Activated naive CD4-positive, alpha-beta T cell treated with anti-CD3 and anti-CD28 coated beads for 36 hours (primary cell): ENCODE data around the gene CLDN6. TPM values are rescaled to one million over a fixed set of nuclear protein-coding genes. Genes with fewer than 3 reads are reported as not detected.
A peak's percentile ranks its signal among the peaks of the same experiment; 100 is the strongest.

Experiments
- CTCF ChIA-PET: fragments of 350-600 bp; sonication (Branson Sonifier 250); formaldehyde crosslinking; loops from one replicate; lab custom pipeline; 2021; ENCODE audit warnings: antibody characterized with exemption; lab: Charles Lee
- DNase-seq: peaks from one replicate; pipeline ENCODE4 v3.0.0-alpha.2; 2020
- H3K27ac Mint-ChIP-seq: one replicate; pipeline ENCODE4 v1.8.0; 2021; ENCODE audit warnings: mild to moderate bottlenecking, mixed read lengths
- H3K27me3 Mint-ChIP-seq: one replicate; pipeline ENCODE4 v1.8.0; 2021; ENCODE audit warnings: low read depth, mixed read lengths
- H3K36me3 Mint-ChIP-seq: one replicate; pipeline ENCODE4 v1.8.0; 2021; ENCODE audit warnings: low read depth, mixed read lengths
- H3K4me1 Mint-ChIP-seq: one replicate; pipeline ENCODE4 v1.8.0; 2021; ENCODE audit warnings: low read depth, mixed read lengths
- H3K4me3 Mint-ChIP-seq: one replicate; pipeline ENCODE4 v1.8.0; 2021; ENCODE audit warnings: mild to moderate bottlenecking, moderate library complexity, mixed read lengths
- H3K9me3 Mint-ChIP-seq: one replicate; pipeline ENCODE4 v1.8.0; 2021; ENCODE audit warnings: mixed read lengths
- intact Hi-C: fragments of 100-400 bp; cut with micrococcal nuclease; formaldehyde crosslinking; loops from one replicate; pipeline ENCODE4 v1.15.1; 2023
- total RNA-seq, 2 experiments: library from RNA; stranded (reverse); gene quantifications; one replicate each; pipeline ENCODE4 v1.2.3, GENCODE V29; 2021

Gene CLDN6
- not detected for total RNA-seq

- Mint-ChIP-seq H3K9me3 (no peaks in the 10 kb centered on the region), H3K27ac (no peak within 1 kb of the TSS), H3K27me3 (peaks cover 5% of the 10 kb centered on the region), H3K36me3 (no peaks in the 10 kb centered on the region), H3K4me1 (peaks cover 36% of the 10 kb centered on the region), H3K4me3 (no peak within 1 kb of the TSS)
- intact Hi-C loops = no loop called here
- CTCF ChIA-PET = interaction anchor here (1.0 to 17.7 kb wide), 3 partner anchors 10 to 14 kb away, joined by 4 to 310 read pairs (median 67); partner anchors contain the start of gene CLDN9
- DNase-seq = peak; percentile 58
Observed at GRCh38 chr16:3017794-3018506, at the start of gene CLDN6. CLDN6 (minus strand) TSS chr16:3018183; CDS start chr16:3016021, 2,162 bp downstream.

GRCh38 chr16:3066440-3066748 lies 48.4 kb upstream of the CLDN6 start:
- Mint-ChIP-seq H3K4me1 (peaks cover 63% of the 10 kb centered on the region), H3K27me3 (no peaks in the 10 kb centered on the region), H3K9me3 (no peaks in the 10 kb centered on the region), H3K36me3 (peaks cover 43% of the 10 kb centered on the region), H3K4me3 (peak overlapping the region; percentile 94), H3K27ac (peak overlapping the region; percentile 97)
- intact Hi-C loops = no loop called here
- CTCF ChIA-PET = interaction anchor here (0.8 to 11.2 kb wide), 2 partner anchors 35 to 64 kb away, joined by 3 to 187 read pairs; partner anchors contain the start of gene ZNF213
- DNase-seq = no peak

GRCh38 chr16:3065742-3066439 lies 47.9 kb upstream of the CLDN6 start:
- H3K27ac Mint-ChIP-seq = peak overlapping the region; percentile 97
- peaks cover 59% of the 10 kb centered on the region for H3K4me1 Mint-ChIP-seq
- H3K9me3 Mint-ChIP-seq = no peaks in the 10 kb centered on the region
- H3K27me3 Mint-ChIP-seq = no peaks in the 10 kb centered on the region
- H3K36me3 Mint-ChIP-seq = peaks cover 43% of the 10 kb centered on the region
- CTCF ChIA-PET = interaction anchor here (0.8 to 11.2 kb wide), 5 partner anchors 10 to 65 kb away, joined by 3 to 187 read pairs (median 8); partner anchors contain the start of gene ZNF213
- intact Hi-C loops = loop anchor here (1.0 kb wide), 1 partner anchor 9 kb away; no protein-coding TSS in a partner anchor
- peak; percentile 45 for DNase-seq
- H3K4me3 Mint-ChIP-seq = peak overlapping the region; percentile 94

GRCh38 chr16:3065069-3065741 lies 47.2 kb upstream of the CLDN6 start, which contains the start of gene IL32:
IL32 (plus strand) TSS chr16:3065640; CDS start chr16:3065812, 172 bp downstream.
- Mint-ChIP-seq H3K4me1 (peaks cover 58% of the 10 kb centered on the region), H3K9me3 (no peaks in the 10 kb centered on the region), H3K36me3 (peaks cover 42% of the 10 kb centered on the region), H3K27ac (peak within 1 kb of the TSS; percentile 97), H3K27me3 (no peaks in the 10 kb centered on the region), H3K4me3 (peak within 1 kb of the TSS; percentile 94)
- CTCF ChIA-PET = interaction anchor here (1.5 to 11.2 kb wide), 4 partner anchors 11 to 65 kb away, joined by 4 to 187 read pairs (median 14); partner anchors contain the start of gene ZNF213
- intact Hi-C loops = loop anchor here (1.0 kb wide), 1 partner anchor 10 kb away; no protein-coding TSS in a partner anchor
- DNase-seq = peak; percentile 83

- Mint-ChIP-seq H3K9me3 (no peaks in the 10 kb centered on the region), H3K4me1 (peaks cover 54% of the 10 kb centered on the region), H3K4me3 (no peak overlapping the region), H3K27me3 (no peaks in the 10 kb centered on the region), H3K36me3 (peaks cover 31% of the 10 kb centered on the region), H3K27ac (peak overlapping the region; percentile 97)
- no peak for DNase-seq
- CTCF ChIA-PET = interaction anchor here (0.7 to 11.2 kb wide), 7 partner anchors 12 to 104 kb away, joined by 4 to 187 read pairs (median 4); partner anchors contain the start of gene ZNF213
- intact Hi-C loops = no loop called here
Observed at GRCh38 chr16:3063625-3064386, 45.8 kb upstream of the CLDN6 start.

GRCh38 chr16:3062553-3062952 lies 44.6 kb upstream of the CLDN6 start:
- H3K4me3 Mint-ChIP-seq = no peak overlapping the region
- DNase-seq = no peak
- H3K4me1 Mint-ChIP-seq = peaks cover 47% of the 10 kb centered on the region
- H3K36me3 Mint-ChIP-seq = peaks cover 19% of the 10 kb centered on the region
- H3K27ac Mint-ChIP-seq = no peak overlapping the region
- H3K27me3 Mint-ChIP-seq = no peaks in the 10 kb centered on the region
- no peaks in the 10 kb centered on the region for H3K9me3 Mint-ChIP-seq
- intact Hi-C loops = no loop called here
- CTCF ChIA-PET = interaction anchor here (3.2 to 11.2 kb wide), 2 partner anchors 13 to 68 kb away, joined by 20 to 187 read pairs; partner anchors contain the start of gene ZNF213

- no peaks in the 10 kb centered on the region for H3K27me3 Mint-ChIP-seq
- CTCF ChIA-PET = interaction anchor here (0.9 to 11.2 kb wide), 12 partner anchors 10 to 90 kb away, joined by 3 to 187 read pairs (median 12); partner anchors contain the start of genes ZNF205 and ZNF213
- H3K27ac Mint-ChIP-seq = peak overlapping the region; percentile 91
- H3K36me3 Mint-ChIP-seq = peaks cover 2% of the 10 kb centered on the region
- DNase-seq = no peak
- intact Hi-C loops = no loop called here
- peaks cover 50% of the 10 kb centered on the region for H3K4me1 Mint-ChIP-seq
- H3K4me3 Mint-ChIP-seq = peak overlapping the region; percentile 89
- no peaks in the 10 kb centered on the region for H3K9me3 Mint-ChIP-seq
Observed at GRCh38 chr16:3060339-3061127, 42.5 kb upstream of the CLDN6 start.

GRCh38 chr16:3059723-3060242 lies 41.8 kb upstream of the CLDN6 start:
- Mint-ChIP-seq H3K36me3 (peaks cover 6% of the 10 kb centered on the region), H3K27me3 (no peaks in the 10 kb centered on the region), H3K27ac (peak overlapping the region; percentile 91), H3K4me3 (peak overlapping the region; percentile 89), H3K9me3 (no peaks in the 10 kb centered on the region), H3K4me1 (peaks cover 50% of the 10 kb centered on the region)
- DNase-seq = no peak
- intact Hi-C loops = loop anchor here (1.0 to 5.0 kb wide), 5 partner anchors 16 to 107 kb away; partner anchors contain the start of genes HCFC1R1, THOC6 and TNFRSF12A
- CTCF ChIA-PET = interaction anchor here (0.6 to 11.2 kb wide), 14 partner anchors 9 to 91 kb away, joined by 3 to 187 read pairs (median 7); partner anchors contain the start of genes ZNF205 and ZNF213

- CTCF ChIA-PET = interaction anchor here (0.6 to 11.2 kb wide), 22 partner anchors 8 to 130 kb away, joined by 3 to 187 read pairs (median 6); partner anchors contain the start of genes MMP25, ZNF205 and ZNF213
- Mint-ChIP-seq H3K27me3 (no peaks in the 10 kb centered on the region), H3K9me3 (no peaks in the 10 kb centered on the region), H3K4me1 (peaks cover 48% of the 10 kb centered on the region), H3K36me3 (peaks cover 7% of the 10 kb centered on the region), H3K4me3 (peak overlapping the region; percentile 89), H3K27ac (peak overlapping the region; percentile 91)
- intact Hi-C loops = loop anchor here (1.0 to 5.0 kb wide), 5 partner anchors 16 to 107 kb away; partner anchors contain the start of genes HCFC1R1, THOC6 and TNFRSF12A
- DNase-seq = peak; percentile 85
Observed at GRCh38 chr16:3059041-3059722, 41.2 kb upstream of the CLDN6 start.
